Raji (cell line): Measurements from ENCODE around the gene TBC1D23.

Experiments
- POLR2A ChIP-seq: IDR thresholded peaks from 2 replicates; pipeline ENCODE4 v1.6.1; 2011; ENCODE audit warnings: low read depth, low read length, control low read depth; ENCODE audit not compliant: insufficient read depth

The TBC1D23 gene

GRCh38 chr3:100329800-100330489, 69.2 kb downstream of the TBC1D23 start:
- no peak for TF ChIP-seq POLR2A

GRCh38 chr3:100330651-100331050, 69.9 kb downstream of the TBC1D23 start:
- TF ChIP-seq POLR2A = no peak

GRCh38 chr3:100331660-100332059, 70.9 kb downstream of the TBC1D23 start:
- TF ChIP-seq POLR2A = no peak

- TF ChIP-seq POLR2A = no peak
These were observed 72.3 kb downstream of the TBC1D23 start for GRCh38 chr3:100333051-100333450.

GRCh38 chr3:100333970-100334487, 73.2 kb downstream of the TBC1D23 start:
- no peak for TF ChIP-seq POLR2A

GRCh38 chr3:100334488-100335351, 73.9 kb downstream of the TBC1D23 start, which contains the start of gene NIT2:
Gene NIT2 (plus strand): TSS chr3:100334757. CDS start chr3:100334792, 35 bp downstream.
- peak; percentile 83 for TF ChIP-seq POLR2A

- peak; percentile 42; the same call in 1 of the 2 replicates for TF ChIP-seq POLR2A
These were observed 74.6 kb downstream of the TBC1D23 start for GRCh38 chr3:100335434-100335833.

- no peak for TF ChIP-seq POLR2A
These were observed 78.1 kb downstream of the TBC1D23 start for GRCh38 chr3:100338911-100339310.

- TF ChIP-seq POLR2A = no peak
These were observed 79.0 kb downstream of the TBC1D23 start for GRCh38 chr3:100339786-100340185.

- no peak for TF ChIP-seq POLR2A
These were observed 79.7 kb downstream of the TBC1D23 start for GRCh38 chr3:100340527-100340926.

- no peak for TF ChIP-seq POLR2A
These were observed 87.9 kb downstream of the TBC1D23 start for GRCh38 chr3:100348727-100349126.

GRCh38 chr3:100352296-100353231, 91.8 kb downstream of the TBC1D23 start:
- TF ChIP-seq POLR2A = no peak

- TF ChIP-seq POLR2A = no peak
These were observed 94.1 kb downstream of the TBC1D23 start for GRCh38 chr3:100354850-100355249.

- TF ChIP-seq POLR2A = no peak
These were observed 97.6 kb downstream of the TBC1D23 start for GRCh38 chr3:100358413-100358812.

- no peak for TF ChIP-seq POLR2A
These were observed 98.2 kb downstream of the TBC1D23 start for GRCh38 chr3:100359035-100359434.

GRCh38 chr3:100360757-100361496, 100.1 kb downstream of the TBC1D23 start:
- no peak for TF ChIP-seq POLR2A
